WI38 (cell line): ENCODE data around the gene LIN52.

ENCODE experiments used
- H3K4me3 ChIP-seq: 2 replicates; pipeline ENCODE4 v1.5.1; 2011; ENCODE audit warnings: low read depth, mild to moderate bottlenecking, control low read depth, low read length
- TF ChIP-seq, protein P1 (sequence below): IDR thresholded peaks from 2 replicates; pipeline ENCODE4 v1.5.1; 2012; ENCODE audit warnings: low read depth, mild to moderate bottlenecking, control low read depth, low read length

Gene LIN52

DNA sequence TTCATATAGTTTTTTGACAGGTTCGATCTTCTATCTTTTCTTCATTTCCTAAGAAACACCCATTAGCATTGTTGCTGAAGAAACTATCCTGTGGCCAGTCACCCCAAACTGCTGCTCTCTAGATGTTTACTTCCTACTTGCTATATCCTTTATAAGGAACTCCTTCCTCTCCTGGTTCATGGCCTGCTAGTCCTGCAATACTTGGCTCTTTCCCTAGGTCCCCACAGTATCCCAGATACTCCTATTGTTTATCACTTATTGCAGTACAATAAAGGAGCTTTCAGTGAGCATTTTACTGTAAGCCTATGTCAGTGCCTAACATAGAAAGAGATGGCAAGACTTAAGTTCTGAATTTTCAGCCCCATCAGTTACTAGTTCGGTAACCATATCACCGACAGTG, 3.3 kb upstream of the LIN52 start:
- TF ChIP-seq, protein P1, sequence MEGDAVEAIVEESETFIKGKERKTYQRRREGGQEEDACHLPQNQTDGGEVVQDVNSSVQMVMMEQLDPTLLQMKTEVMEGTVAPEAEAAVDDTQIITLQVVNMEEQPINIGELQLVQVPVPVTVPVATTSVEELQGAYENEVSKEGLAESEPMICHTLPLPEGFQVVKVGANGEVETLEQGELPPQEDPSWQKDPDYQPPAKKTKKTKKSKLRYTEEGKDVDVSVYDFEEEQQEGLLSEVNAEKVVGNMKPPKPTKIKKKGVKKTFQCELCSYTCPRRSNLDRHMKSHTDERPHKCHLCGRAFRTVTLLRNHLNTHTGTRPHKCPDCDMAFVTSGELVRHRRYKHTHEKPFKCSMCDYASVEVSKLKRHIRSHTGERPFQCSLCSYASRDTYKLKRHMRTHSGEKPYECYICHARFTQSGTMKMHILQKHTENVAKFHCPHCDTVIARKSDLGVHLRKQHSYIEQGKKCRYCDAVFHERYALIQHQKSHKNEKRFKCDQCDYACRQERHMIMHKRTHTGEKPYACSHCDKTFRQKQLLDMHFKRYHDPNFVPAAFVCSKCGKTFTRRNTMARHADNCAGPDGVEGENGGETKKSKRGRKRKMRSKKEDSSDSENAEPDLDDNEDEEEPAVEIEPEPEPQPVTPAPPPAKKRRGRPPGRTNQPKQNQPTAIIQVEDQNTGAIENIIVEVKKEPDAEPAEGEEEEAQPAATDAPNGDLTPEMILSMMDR, result no peak
- H3K4me3 ChIP-seq, result no peak overlapping the region

GRCh38 chr14:74083161-74083560, 1.6 kb upstream of the LIN52 start:
- TF ChIP-seq, protein P1, result no peak
- peak overlapping the region; percentile 91 for H3K4me3 ChIP-seq

GRCh38 chr14:74083784-74084276, 926 bp upstream of the LIN52 start:
- TF ChIP-seq, protein P1, result no peak

GRCh38 chr14:74085047-74085637, 386 bp downstream of the LIN52 start:
- TF ChIP-seq, protein P1, result no peak
- peak overlapping the region; percentile 81 for H3K4me3 ChIP-seq

More at GRCh38 chr14:74083784-74084276, 926 bp upstream of the LIN52 start:
- H3K4me3 ChIP-seq, result peak overlapping the region; percentile 91

DNA sequence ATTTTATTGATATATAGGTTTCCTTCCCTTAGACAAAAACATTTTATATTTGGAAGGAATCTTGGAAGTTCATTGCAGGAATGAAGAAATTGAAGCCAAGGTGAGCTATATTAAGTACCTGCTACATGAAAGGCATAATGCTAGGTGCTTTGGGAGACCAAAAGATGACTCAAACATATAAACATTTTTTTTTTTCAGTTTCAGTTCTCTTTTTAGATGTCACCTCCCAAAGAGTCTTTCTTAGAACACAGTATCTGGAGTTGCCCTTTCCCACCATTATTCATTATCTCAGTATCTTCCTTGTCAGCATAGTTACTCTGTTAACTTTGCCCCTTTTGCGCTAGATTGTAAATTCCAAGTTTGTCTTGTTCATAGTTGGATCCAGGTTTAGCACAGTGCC, 1.1 kb downstream of the LIN52 start:
- TF ChIP-seq, protein P1, result no peak
- H3K4me3 ChIP-seq, result peak overlapping the region; percentile 81

DNA sequence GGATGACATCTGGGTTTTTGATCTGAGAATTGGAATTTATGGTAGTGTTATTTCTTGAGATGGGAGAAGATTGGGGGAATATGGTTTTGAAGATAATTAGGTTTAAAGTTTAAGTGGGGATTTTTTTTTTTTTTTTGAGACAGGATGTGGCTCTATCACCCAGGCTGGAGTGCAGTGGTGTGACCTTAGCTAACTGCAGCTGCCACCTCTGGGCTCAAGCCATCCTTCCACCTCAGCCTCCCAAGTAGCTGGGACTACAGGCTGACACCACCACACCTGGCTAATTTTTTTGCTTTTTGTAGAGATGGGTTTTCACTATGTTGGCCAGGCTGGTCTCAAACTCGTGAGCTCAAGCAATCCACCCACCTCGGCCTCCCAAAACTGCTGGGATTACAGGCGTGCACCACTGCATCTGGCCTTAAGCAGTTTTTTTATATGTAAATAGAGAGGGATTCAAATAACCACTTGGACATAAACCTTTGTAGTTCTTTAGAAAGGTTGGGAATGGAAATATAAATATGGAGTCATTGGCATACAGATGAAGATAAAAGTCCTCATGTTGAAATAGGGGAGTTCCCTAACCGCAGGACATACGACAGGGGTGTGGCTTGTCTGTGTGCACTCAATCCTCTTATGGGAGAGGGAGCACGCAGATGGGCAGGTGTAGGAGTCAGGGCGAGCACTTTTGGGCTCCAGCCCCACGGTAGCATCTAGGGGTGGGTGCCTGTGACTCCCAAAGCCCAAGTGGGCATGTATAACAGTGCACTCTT, 4.7 kb downstream of the LIN52 start:
- no peak overlapping the region for H3K4me3 ChIP-seq
- TF ChIP-seq, protein P1, result no peak

GRCh38 chr14:74105381-74105780, 20.6 kb downstream of the LIN52 start:
- no peak overlapping the region for H3K4me3 ChIP-seq
- TF ChIP-seq, protein P1, result no peak
